H1 (cell line): ENCODE results near the gene UNK.

Source experiments
- POLR2A ChIP-seq, 2 experiments: IDR thresholded peaks; 1 replicate in 1 of 2; 2 replicates in 1 of 2; pipeline ENCODE4 v1.6.1; 2011; ENCODE audit warnings: low read depth in 2 of 2, low read length in 2 of 2, mild to moderate bottlenecking in 2 of 2; ENCODE audit errors: control extremely low read depth in 1 of 2
- POLR2AphosphoS5 ChIP-seq: IDR thresholded peaks from 2 replicates; pipeline ENCODE4 v1.6.1; 2011; ENCODE audit warnings: low read depth, low read length
- SIN3A ChIP-seq, 2 experiments: IDR thresholded peaks in 1 of 2; conservative IDR thresholded peaks in 1 of 2; 2 replicates each; pipeline ENCODE4 v1.6.1; 2011 to 2012; ENCODE audit warnings: low read length in 2 of 2, improper control_type of control experiment in 1 of 2, low read depth in 1 of 2, mild to moderate bottlenecking in 1 of 2
- YY1 ChIP-seq: IDR thresholded peaks from 2 replicates; pipeline ENCODE4 v1.6.1; 2011; ENCODE audit warnings: low read depth, mild to moderate bottlenecking, low read length
- TF ChIP-seq, protein P1 (sequence below), 3 experiments: IDR thresholded peaks; 1 replicate in 2 of 3; 2 replicates in 1 of 3; pipeline versions ENCODE4 v1.5.1 to v1.6.1; 2011; ENCODE audit warnings: low read length in 3 of 3, mild to moderate bottlenecking in 3 of 3, inconsistent platforms in 2 of 3, low read depth in 1 of 3, moderate library complexity in 1 of 3; ENCODE audit not compliant: insufficient read depth in 1 of 3; ENCODE audit errors: control extremely low read depth in 1 of 3

DNA sequence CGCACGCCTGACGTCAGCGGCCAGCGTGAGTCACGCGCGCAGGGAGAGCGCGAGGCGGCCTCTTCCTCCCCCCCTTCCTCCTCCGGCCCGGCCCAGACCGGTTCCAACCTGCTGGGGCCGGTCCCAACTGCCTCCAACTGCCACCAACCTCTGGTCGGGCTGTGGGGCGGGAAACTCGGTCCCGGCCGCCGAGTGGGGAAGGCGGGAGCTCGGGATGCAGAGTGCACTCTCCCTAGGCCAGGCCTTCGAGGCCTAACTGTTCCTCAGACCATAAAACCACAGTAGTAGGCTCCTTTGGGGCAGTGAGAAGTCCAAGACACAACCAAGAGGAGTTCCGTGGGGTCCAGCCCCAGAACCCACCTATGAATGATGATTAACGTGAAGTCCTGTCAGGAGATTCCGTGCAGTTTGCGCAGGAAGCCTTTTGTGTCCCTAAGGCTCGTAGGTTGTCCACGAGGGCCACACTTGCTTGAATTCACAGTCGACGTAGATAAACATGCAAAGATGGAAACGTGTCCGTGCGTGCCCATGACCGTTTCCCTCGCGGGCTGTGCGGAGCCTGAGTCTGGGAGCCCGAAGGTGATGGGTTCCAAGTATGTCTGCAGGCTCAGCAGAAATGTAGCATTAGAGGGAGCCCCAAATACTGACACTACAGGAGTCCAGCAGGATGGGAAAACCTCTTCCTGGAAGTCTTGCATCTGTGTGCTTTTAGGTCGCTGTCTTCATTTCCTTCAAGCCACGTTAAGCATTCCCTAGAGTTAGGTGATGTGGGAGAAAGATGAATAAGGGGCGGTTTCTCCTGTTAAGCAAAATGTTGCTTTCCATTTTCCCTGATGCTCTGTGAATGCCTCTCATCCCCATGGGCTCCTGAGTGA is 647 bp downstream of the UNK start:
- TF ChIP-seq, protein P1, sequence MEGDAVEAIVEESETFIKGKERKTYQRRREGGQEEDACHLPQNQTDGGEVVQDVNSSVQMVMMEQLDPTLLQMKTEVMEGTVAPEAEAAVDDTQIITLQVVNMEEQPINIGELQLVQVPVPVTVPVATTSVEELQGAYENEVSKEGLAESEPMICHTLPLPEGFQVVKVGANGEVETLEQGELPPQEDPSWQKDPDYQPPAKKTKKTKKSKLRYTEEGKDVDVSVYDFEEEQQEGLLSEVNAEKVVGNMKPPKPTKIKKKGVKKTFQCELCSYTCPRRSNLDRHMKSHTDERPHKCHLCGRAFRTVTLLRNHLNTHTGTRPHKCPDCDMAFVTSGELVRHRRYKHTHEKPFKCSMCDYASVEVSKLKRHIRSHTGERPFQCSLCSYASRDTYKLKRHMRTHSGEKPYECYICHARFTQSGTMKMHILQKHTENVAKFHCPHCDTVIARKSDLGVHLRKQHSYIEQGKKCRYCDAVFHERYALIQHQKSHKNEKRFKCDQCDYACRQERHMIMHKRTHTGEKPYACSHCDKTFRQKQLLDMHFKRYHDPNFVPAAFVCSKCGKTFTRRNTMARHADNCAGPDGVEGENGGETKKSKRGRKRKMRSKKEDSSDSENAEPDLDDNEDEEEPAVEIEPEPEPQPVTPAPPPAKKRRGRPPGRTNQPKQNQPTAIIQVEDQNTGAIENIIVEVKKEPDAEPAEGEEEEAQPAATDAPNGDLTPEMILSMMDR (IDR thresholded peaks at IDR 0.05; ENCODE audit: control extremely low read depth in 1 of 3, insufficient read depth in 1 of 3, low read depth in 1 of 3, low read length in 3 of 3) = no peak
- TF ChIP-seq SIN3A (conservative IDR thresholded peaks at IDR 0.05 in 1 of 2, IDR thresholded peaks at IDR 0.05 in 1 of 2; ENCODE audit: low read depth in 1 of 2, low read length in 2 of 2) (peak in 1 of 2 experiments; percentile 4; a peak in 1 of 4 replicates), YY1 (no peak), POLR2A (IDR thresholded peaks at IDR 0.05; ENCODE audit: control extremely low read depth in 1 of 2, low read depth in 2 of 2, low read length in 2 of 2) (peak; percentile 94 to 97), POLR2AphosphoS5 (peak; percentile 87)
